HG02938 (cell line): ENCODE results near the gene COX20.

Source experiments
- ATAC-seq: cut with Tn5 transposase; IDR thresholded peaks from one replicate; pipeline ENCODE4 v1.9.1; 2021; ENCODE audit warnings: mild to moderate bottlenecking, moderate library complexity; ENCODE audit not compliant: unreplicated experiment

Gene COX20

GRCh38 chr1:244869950-244870349 is 34.5 kb downstream of the COX20 start:
- no peak for ATAC-seq

- no peak for ATAC-seq
These were observed 39.6 kb downstream of the COX20 start for GRCh38 chr1:244874974-244875579.

DNA sequence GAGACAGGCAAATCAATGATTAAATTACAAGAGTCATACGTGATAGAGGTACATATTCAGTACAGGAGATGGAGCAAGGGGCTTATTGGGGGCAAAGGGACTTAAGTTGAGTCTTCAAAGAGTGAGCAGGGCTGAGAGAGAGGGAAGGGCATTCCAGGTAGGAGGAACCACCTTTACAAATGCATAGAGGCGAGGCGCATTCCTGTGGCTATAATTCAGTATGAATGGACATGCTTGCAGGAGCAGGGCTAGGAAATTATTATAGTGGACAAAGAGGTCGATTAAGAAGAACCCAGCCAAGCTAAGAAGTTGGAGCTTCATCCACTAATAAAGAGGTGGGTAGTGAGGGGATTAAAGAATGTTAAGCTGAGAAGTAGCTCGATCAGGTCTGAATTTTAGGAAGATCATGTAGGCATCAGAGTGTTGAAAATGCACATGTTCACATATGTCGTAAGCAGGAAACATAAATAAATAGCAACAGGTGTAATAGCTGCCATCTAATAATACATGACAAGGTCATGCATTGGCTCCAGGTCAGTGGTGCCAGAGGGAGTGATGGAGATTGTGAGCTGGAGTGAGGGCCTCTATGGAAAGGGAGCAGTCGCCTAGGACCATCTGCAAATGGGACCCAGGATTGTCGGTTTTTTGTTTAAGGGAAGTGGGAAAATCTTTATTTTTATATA is 40.9 kb downstream of the COX20 start:
- no peak for ATAC-seq

DNA sequence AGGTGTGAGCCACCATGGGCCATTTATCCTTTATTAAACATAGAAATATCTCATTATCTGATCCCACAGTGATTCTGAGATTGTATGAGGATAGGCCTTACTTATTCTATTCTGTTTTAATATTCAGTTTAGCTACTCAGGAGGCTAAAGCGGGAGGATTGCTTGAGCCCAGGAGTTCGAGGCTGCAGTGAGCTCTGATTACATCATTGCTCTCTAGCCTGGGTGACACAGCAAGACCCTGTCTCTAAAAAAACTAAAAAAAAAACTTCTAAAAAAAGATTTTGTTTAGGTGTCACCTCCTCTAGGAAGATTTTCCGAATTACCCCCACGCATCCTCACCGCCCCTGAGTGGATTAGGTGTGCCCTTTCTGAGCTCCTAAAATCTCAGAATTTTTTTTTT is 43.2 kb downstream of the COX20 start:
- no peak for ATAC-seq

DNA sequence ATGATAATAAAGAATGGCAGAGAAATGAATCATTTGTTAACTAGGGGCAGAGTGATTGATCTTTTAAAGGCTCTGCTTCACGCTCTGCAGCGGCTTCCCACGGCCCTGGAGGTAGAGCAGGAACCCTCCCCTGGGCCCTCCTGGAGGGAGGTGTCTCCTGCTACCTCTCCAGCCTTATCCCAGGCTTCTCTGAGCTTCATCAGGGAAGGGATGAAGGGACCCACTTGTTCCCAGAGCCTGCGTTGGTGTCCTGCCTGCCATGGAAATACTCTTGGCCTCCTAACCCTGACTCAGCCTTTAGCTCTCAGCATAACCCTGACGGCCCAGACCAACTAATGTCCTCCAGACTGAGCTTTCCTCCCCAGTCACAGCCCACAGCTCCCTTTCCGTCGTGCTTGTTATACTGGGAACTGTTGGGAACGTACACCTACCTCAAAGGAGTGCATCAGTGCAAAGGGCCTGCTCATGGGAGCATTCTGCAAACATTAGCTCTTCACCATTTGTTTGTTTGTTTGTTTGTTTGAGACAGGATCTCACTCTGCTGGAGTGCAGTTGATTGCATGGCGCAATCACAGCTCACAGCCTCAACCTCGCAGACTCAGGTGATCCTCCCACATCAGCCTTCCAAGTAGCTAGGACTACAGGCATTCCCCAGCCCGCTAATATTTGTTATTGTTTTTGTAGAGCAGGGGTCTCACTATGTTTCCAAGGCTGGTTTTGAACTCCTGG is 46.3 kb downstream of the COX20 start:
- no peak for ATAC-seq

DNA sequence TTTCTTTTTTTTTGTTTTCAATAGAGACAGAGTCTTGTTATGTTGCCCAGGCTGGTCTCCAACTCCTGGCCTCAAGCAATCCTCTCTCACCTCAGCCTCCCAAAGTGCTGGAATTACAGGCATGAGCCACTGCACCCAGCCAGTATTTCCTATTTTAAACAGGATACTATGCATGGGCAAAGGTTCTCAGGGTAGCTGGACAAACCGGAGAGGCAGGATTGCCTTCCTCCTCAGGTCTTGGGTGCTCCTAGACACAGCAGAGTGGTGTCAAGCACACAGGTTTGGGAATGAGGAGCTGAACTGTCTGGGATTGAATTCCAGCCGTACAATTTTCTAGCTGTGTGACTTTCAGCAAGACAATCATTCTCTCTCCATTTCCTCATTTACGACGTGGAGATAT is 51.8 kb downstream of the COX20 start:
- no peak for ATAC-seq

DNA sequence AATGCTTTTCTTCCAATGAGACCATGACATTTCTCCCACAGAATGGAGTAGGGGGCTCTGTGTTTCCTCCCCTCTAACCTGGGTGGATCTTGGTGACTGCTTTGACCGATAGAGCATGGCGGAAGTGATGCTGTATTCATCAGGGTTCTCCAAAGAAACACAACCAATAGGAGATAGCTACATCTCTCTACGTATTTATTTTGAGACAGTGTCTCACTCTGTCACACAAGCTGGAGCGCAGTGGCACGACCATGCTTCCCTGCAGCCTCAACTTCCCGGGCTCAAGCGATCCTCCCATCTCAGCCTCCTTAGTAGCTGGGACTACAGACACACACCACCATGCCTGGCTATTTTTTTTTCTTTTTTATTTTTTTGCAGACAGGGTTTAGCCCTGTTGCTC is 58.4 kb downstream of the COX20 start:
- ATAC-seq, result no peak
